ENCODE results near the gene SIGLEC7. TPM values are rescaled to one million over a fixed set of nuclear protein-coding genes. Genes with fewer than 3 reads are reported as not detected.

The SIGLEC7 gene
- total RNA-seq, 1 donor from 2014 or later, result not detected

- no peak for DNase-seq (ENCODE audit: low read depth)
- Histone ChIP-seq H3K4me1 (ENCODE audit: insufficient read depth, low read length) (no peaks in the 10 kb centered on the region), H3K9me3 (ENCODE audit: insufficient read depth, low read depth, low read length) (no peaks in the 10 kb centered on the region), H3K27me3 (ENCODE audit: insufficient read depth, low read length) (no peaks in the 10 kb centered on the region), H3K27ac (ENCODE audit: low read depth, low read length) (no peak overlapping the region), H3K36me3 (ENCODE audit: insufficient read depth, low read length) (no peaks in the 10 kb centered on the region), H3K4me3 (ENCODE audit: insufficient read depth, low read depth, low read length) (no peak overlapping the region), H3K9ac (ENCODE audit: low read length) (no peak overlapping the region), H4K20me1 (ENCODE audit: insufficient read depth, low read length) (no peaks in the 10 kb centered on the region), H3K79me2 (ENCODE audit: insufficient read depth, low read length) (no peaks in the 10 kb centered on the region), H2AFZ (ENCODE audit: low read depth, low read length) (no peak overlapping the region), H3K4me2 (ENCODE audit: low read length) (no peak overlapping the region)
- no peak for FAIRE-seq
- no peaks in the 10 kb centered on the region for H3K4me1 Mint-ChIP-seq (ENCODE audit: low read depth, unreplicated experiment)
- H3K27ac Mint-ChIP-seq (ENCODE audit: unreplicated experiment), result no peak overlapping the region
- H3K36me3 Mint-ChIP-seq (ENCODE audit: low read depth, unreplicated experiment), result no peaks in the 10 kb centered on the region
- H3K4me3 Mint-ChIP-seq (ENCODE audit: unreplicated experiment), result no peak overlapping the region
- peaks cover 2% of the 10 kb centered on the region for H3K9me3 Mint-ChIP-seq (ENCODE audit: unreplicated experiment)
- TF ChIP-seq CTCF (IDR thresholded peaks at IDR 0.05; ENCODE audit: insufficient read depth, low read depth, low read length), result no peak
- no peak for TF ChIP-seq EZH2 (IDR thresholded peaks at IDR 0.05; ENCODE audit: insufficient read depth, low read length)
- H3K27me3 Mint-ChIP-seq (ENCODE audit: low read depth, unreplicated experiment), result peaks cover 3% of the 10 kb centered on the region
Observed at GRCh38 chr19:51192689-51193088, 50.6 kb downstream of the SIGLEC7 start.

GRCh38 chr19:51194527-51195315 is 52.6 kb downstream of the SIGLEC7 start:
- Histone ChIP-seq H3K27me3 (ENCODE audit: insufficient read depth, low read length) (no peaks in the 10 kb centered on the region), H3K79me2 (ENCODE audit: insufficient read depth, low read length) (no peaks in the 10 kb centered on the region), H3K4me2 (ENCODE audit: low read length) (no peak overlapping the region), H3K9ac (ENCODE audit: low read length) (no peak overlapping the region), H2AFZ (ENCODE audit: low read depth, low read length) (no peak overlapping the region), H3K27ac (ENCODE audit: low read depth, low read length) (no peak overlapping the region), H3K4me1 (ENCODE audit: insufficient read depth, low read length) (no peaks in the 10 kb centered on the region), H3K9me3 (ENCODE audit: insufficient read depth, low read depth, low read length) (no peaks in the 10 kb centered on the region), H3K4me3 (ENCODE audit: insufficient read depth, low read depth, low read length) (no peak overlapping the region), H4K20me1 (ENCODE audit: insufficient read depth, low read length) (no peaks in the 10 kb centered on the region), H3K36me3 (ENCODE audit: insufficient read depth, low read length) (no peaks in the 10 kb centered on the region)
- FAIRE-seq (no peak), DNase-seq (ENCODE audit: low read depth) (no peak)
- Mint-ChIP-seq H3K27ac (ENCODE audit: unreplicated experiment) (no peak overlapping the region), H3K4me3 (ENCODE audit: unreplicated experiment) (no peak overlapping the region), H3K4me1 (ENCODE audit: low read depth, unreplicated experiment) (no peaks in the 10 kb centered on the region), H3K27me3 (ENCODE audit: low read depth, unreplicated experiment) (peaks cover 6% of the 10 kb centered on the region), H3K36me3 (ENCODE audit: low read depth, unreplicated experiment) (no peaks in the 10 kb centered on the region), H3K9me3 (ENCODE audit: unreplicated experiment) (peaks cover 4% of the 10 kb centered on the region)
- no peak for TF ChIP-seq EZH2 (IDR thresholded peaks at IDR 0.05; ENCODE audit: insufficient read depth, low read length)
- TF ChIP-seq CTCF (IDR thresholded peaks at IDR 0.05; ENCODE audit: insufficient read depth, low read depth, low read length), result no peak

- no peak for FAIRE-seq
- no peaks in the 10 kb centered on the region for H3K4me1 Mint-ChIP-seq (ENCODE audit: low read depth, unreplicated experiment)
- peaks cover 6% of the 10 kb centered on the region for H3K9me3 Mint-ChIP-seq (ENCODE audit: unreplicated experiment)
Observed at GRCh38 chr19:51195316-51195586, 53.1 kb downstream of the SIGLEC7 start.

More at GRCh38 chr19:51195316-51195586, 53.1 kb downstream of the SIGLEC7 start:
- H4K20me1 ChIP-seq (ENCODE audit: insufficient read depth, low read length), result no peaks in the 10 kb centered on the region
- H3K4me3 ChIP-seq (ENCODE audit: insufficient read depth, low read depth, low read length), result no peak overlapping the region
- H3K4me1 ChIP-seq (ENCODE audit: insufficient read depth, low read length), result no peaks in the 10 kb centered on the region
- no peak for DNase-seq (ENCODE audit: low read depth)
- H3K27me3 ChIP-seq (ENCODE audit: insufficient read depth, low read length), result no peaks in the 10 kb centered on the region
- H3K9me3 ChIP-seq (ENCODE audit: insufficient read depth, low read depth, low read length), result no peaks in the 10 kb centered on the region
- no peak overlapping the region for H3K27ac Mint-ChIP-seq (ENCODE audit: unreplicated experiment)
- no peak overlapping the region for H3K9ac ChIP-seq (ENCODE audit: low read length)
- no peaks in the 10 kb centered on the region for H3K36me3 Mint-ChIP-seq (ENCODE audit: low read depth, unreplicated experiment)
- H3K4me3 Mint-ChIP-seq (ENCODE audit: unreplicated experiment), result no peak overlapping the region
- no peaks in the 10 kb centered on the region for H3K79me2 ChIP-seq (ENCODE audit: insufficient read depth, low read length)
- H3K27me3 Mint-ChIP-seq (ENCODE audit: low read depth, unreplicated experiment), result peaks cover 6% of the 10 kb centered on the region
- no peak overlapping the region for H2AFZ ChIP-seq (ENCODE audit: low read depth, low read length)
- TF ChIP-seq CTCF (IDR thresholded peaks at IDR 0.05; ENCODE audit: insufficient read depth, low read depth, low read length) (no peak), EZH2 (IDR thresholded peaks at IDR 0.05; ENCODE audit: insufficient read depth, low read length) (no peak)
- H3K36me3 ChIP-seq (ENCODE audit: insufficient read depth, low read length), result no peaks in the 10 kb centered on the region
- H3K4me2 ChIP-seq (ENCODE audit: low read length), result no peak overlapping the region
- no peak overlapping the region for H3K27ac ChIP-seq (ENCODE audit: low read depth, low read length)

Data from astrocyte (in vitro differentiated cells and primary cell).